ENCODE measurements around the gene DPF1.

The DPF1 gene

DNA sequence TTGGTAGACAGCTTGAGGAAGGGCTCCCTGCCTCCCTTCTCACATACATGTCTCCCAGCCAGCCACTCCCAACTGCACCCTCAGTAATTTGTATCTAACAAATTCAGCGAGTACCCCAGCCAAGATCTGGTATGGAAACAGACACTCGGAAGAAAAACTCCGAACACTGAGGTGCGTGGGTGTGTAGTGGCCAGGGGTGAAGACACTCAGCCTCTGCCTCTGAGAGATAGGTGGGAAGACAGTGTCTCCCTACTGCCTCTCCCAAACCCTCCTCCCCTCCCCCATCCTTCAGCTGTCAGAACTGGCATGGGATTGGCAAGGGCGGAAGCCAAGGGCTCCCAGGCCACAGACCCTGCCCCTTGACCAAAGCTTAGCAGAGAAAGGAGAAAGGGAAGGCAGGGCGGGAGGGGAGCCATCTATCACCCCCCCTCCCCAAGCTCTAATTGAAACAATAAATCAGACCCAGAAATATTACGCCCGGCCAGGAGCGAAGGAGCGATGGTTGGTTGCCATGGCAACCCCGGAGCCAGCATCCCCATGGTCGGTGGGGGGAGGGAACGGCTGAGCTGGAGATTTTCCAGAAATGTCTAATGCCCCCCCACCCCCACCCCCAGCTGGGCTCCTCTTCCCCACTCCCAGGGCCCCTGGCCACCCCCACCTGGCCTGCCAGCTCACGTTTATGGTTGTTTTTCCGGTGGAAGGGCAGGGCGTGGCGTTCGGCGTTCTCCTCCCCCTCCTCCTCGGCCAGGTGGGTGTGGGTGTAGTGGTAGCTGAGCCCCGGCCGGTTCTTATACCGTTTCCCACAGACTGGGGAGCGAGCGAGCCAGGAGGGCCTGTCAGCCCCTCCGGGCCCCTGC lies 7.0 kb downstream of the DPF1 start:
- DNase-seq = no peak

DNA sequence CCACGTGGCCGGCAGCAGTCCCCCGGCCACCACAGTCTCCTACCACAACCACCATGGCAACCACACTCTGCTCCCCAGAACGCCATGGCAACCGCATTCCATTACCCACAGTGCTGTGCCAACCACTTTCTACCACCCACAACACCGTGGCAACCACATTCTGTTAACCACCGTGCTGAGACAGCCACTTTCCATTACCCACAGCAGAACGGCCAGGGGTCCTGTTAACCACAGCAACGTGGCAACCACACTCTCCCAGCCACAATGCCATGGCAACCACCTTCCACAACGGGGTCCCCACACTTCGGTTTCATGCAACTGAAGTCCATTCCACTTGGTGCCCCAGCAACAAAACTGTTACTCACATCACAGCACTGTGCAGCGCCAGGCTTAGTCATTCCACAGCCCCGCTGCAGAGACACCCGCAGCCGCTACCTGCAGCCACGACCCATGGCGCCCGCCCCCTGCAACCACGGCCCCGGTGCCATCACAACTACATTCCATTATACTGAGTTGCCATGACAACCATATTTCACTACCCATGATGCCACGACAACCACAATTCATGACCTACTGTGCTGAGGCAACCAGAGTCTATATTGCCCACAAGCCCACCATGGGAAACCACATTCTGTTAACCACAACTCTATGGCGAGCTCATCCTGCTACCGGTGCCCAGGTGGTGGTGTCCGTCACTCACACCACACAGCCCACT lies 10.0 kb downstream of the DPF1 start:
- peak; percentile 59 for DNase-seq

DNA sequence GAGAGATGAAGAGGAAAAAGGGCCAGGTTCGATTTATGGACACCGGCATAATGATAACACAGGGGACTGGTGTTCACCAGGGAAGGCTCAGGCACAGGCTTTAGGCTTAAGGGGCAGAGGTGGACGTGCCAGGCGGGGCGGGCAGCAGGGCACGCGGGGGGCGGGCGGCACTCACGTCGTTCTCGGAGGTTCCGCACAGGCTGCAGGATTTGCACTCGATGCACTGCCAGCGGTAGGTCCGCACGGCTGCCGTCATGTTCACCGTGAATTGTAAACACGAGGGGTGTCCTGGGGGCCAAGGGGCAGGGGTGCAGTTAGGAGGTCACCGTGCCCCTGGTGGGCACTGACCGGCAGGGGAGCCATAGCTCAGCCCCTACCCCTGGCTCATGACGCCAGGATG lies 10.6 kb downstream of the DPF1 start:
- no peak for DNase-seq

GRCh38 chr19:38211766-38212165 lies 12.3 kb downstream of the DPF1 start:
- DNase-seq = no peak

DNA sequence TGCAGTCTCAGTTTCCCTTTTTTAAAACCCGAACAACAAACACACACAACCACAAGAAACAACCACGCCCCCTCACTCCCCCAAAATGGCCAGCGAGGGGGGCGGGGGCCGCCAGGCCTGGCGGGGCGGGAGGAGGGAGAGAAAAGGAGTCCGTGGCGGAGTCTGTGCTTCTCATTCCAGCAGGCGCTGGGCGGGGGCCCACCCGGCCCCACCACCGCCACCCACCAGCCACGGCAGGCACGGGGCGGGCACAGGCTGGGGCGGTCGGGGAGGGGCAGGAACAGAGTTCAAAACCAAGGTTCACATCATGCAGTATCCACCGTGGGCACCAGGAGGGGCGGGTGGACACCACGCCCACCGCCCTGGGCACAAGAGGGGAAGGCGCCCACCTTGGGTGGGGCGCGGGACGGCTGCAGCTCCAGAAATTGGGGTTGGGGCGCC lies 12.9 kb downstream of the DPF1 start:
- no peak for DNase-seq

DNA sequence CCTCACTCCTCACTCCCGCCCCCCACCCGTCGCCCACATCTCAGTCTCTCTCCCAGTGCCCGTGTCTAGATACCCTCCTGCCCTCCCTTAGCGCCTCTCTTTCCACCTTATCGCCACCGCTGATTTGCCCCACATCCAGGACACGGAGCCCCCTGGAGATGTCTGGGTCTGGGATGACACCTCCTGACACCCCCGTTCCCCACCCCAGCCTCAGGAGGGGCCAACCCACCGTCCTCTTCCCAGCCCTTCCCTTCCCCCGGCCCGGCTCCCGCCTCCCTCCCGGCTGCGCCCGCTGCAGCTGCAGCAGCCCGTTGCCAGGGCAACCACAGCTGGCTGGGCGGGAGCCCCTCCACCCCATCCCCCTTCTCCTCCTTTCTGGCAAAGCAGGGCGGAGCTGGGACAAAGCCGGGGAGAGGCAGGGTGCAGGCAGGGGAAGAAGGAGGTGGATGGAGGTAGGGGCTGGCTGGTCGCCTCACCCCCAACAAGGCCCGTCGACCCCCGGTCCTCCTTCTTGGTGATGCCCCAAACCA lies 13.5 kb downstream of the DPF1 start:
- no peak for DNase-seq

DNA sequence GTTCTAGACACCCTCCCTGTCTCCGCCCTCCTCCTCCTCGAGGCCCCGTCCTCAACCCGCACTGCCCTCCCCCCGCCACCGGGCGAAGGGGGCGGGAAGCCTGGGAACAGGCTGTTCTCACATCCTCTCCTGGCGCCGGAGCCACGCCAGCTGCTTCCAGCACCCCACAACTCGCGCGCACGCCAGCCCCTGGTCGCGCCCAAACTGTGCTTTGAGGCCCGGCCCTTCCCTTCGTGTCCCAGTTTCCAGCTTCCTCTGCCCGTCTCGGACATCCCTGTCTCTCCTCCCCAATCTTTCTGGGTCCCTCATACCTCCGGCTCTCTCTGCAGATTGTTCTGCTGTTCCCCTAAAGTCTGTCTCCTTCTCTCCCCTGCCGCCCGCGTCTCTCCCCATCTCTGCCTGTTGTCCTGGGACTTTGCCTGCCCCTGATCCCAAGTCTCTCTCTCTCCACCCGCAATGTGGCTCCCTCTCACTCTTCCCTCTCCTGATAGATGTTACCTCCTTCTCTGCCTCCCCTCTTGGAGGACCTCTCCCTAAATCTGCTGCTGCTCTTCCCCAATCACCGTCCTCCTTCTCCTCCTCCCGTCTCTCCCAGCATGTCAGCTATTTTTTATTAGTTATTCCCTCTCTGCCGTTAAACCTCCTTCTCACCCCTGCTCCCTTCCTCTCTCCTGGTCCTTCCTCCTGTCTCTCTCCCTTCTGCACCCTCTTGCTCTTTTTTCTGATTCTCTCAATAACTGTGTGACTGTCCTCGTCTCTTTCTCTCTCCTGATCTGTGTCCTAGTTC lies 14.2 kb downstream of the DPF1 start:
- no peak for DNase-seq

DNA sequence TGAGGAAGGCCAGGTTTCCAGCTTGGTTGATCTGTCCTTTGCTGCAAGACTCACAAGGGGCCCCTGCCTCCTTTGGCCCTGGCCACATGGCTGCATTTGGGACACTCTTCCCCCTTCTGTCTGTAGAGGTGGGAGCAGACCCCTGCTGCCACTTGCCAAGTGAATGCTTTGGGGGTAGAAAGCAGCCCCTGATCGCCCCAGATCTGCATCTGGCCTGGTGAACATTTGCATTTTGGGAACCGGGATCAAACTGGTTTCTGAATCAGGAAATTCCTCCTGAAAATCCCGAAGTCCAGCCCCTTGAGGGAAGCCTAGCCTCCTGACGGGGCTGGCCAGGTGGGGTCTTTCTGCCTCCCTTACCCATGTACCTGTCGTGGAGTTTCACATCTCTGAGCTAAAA lies 14.9 kb downstream of the DPF1 start:
- no peak for DNase-seq

- no peak for DNase-seq
These were observed 15.5 kb downstream of the DPF1 start for GRCh38 chr19:38208571-38208970.

DNA sequence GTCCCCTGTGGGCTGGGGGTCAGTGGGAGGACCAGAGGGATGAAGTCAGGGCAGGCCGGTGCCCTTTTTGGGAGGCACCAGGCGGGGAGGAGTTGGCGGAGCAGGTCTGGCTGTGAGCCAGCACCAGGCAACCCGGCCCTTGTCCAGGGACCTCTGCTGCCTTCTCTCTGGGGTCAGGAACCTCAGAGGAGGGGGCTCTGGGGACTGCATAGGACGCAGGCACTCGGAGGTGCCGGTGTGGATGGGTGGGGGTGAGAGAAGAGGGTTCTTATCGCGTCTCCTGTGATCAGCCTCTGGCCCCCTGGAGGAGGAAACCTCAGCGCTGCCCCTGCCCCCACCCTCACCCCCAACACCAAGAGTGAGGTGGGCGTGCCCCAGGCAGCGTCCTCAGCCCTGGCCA lies 16.5 kb downstream of the DPF1 start:
- DNase-seq = no peak

DNA sequence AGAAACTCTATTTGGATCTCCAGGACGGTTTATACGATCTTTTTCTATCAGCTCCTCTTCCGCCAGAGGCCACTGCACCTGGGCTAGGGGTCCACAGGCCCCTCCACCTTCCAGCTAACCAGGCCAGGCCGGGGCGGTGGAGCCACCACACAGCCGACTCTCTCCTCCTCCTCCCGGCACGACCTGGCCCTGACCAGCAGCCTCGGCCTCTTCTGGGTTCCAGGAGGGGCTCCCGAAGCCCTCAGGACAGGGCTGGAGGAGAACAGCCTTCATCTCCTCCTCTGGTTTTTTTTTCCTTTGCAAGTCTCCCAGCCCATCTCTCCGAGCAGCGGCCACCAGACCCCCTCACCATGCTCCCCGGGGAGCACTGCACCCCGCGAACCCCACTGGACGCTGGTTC lies 17.1 kb downstream of the DPF1 start:
- DNase-seq = no peak

GRCh38 chr19:38206006-38206745 lies 17.8 kb downstream of the DPF1 start:
- no peak for DNase-seq

- no peak for DNase-seq
These were observed 19.3 kb downstream of the DPF1 start for GRCh38 chr19:38204728-38205127.

- DNase-seq = no peak
These were observed 19.9 kb downstream of the DPF1 start for GRCh38 chr19:38204096-38204495.

- DNase-seq = no peak
These were observed 20.8 kb downstream of the DPF1 start for GRCh38 chr19:38203197-38203596.

- DNase-seq = no peak
These were observed 21.5 kb downstream of the DPF1 start for GRCh38 chr19:38202504-38202903.

GRCh38 chr19:38201731-38202130 lies 22.3 kb downstream of the DPF1 start:
- no peak for DNase-seq

- no peak for DNase-seq
These were observed 24.7 kb downstream of the DPF1 start for GRCh38 chr19:38199340-38199739.

DNA sequence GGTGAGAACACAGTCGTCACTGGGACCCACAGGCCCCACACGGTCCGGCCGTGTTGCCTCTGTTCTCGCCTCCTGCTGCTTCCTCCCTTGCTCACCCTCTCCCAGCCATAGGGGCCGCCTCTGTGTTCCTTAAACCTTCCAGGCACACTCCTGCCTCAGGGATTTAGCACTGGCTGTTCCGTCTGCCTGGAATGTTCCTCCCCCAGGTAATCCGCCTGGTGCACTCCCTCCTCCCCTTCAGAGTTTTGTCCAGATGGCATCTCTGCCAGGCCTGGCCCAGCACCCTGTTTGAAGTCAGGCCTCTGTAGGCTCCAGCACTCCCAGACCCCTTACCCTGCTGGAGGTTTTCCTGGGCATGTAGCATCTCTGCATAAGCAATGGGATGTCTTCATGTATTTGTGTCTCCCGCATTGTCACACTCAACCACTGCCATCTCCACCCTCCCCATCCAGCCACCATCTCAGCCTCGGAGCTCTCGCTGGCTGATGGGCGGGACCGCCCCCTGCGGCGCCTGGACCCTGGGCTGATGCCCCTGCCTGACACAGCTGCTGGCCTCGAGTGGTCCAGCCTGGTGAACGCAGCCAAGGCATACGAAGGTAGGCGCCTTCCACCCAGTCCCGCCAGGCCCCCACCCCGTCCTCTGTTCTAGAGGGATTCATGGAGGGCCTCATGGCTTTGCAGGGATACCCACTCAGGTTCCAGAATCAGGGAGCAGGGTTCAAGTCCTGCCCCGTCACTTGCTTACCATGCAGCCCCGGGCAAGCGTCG lies 25.9 kb downstream of the DPF1 start:
- no peak for DNase-seq

DNA sequence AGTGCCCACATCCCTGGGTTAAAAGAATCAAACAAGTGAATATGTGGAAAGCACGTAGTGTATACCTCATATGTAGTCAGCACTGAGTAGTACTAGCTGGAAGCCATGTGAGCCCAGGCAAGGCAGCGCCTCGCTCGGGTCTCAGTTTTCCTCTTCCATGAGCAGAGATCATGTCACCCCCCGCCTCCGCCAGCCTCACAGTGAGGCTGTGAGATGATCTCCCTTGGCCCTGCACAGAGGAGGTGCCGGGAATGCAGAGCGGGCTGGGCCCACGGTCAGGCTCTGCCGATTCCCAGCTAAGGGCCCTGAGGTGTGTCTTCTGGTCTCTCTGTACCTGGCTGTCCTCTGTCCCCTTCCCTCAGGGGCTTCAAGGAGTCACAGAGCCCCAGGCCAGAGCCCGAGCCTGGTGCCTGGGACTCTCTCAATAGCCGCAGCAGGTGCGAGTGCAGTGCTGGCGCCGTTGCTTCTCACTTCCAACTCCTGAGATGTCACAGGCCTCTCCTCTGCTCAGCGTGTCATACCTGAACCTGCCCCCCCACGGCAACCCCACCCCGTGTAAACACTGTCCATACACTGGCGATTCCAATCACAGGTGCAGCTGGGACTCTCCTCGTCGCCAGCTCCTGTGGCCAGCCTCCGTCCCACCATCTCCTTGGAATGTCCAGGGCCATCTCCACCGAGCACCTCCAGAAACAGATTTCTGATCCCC lies 26.9 kb downstream of the DPF1 start:
- no peak for DNase-seq

- DNase-seq = no peak
These were observed 27.7 kb downstream of the DPF1 start for GRCh38 chr19:38196245-38196837.

Measured in CD4-positive, alpha-beta T cell treated with Interleukin-15 for 1 hour (primary cell).